GM12891 (cell line): Measurements from ENCODE around the gene CFAP77.

ENCODE experiments used
- DNase-seq: peaks from one replicate; pipeline ENCODE4 v3.0.0; 2011; ENCODE audit warnings: low spot score; ENCODE audit not compliant: insufficient read length
- FAIRE-seq: peaks from 2 replicates; lab custom pipeline; 2011; peaks lifted over from hg19 to GRCh38; lab: Jason Lieb, UNC
- PAX5 ChIP-seq: IDR thresholded peaks from 2 replicates; pipeline ENCODE4 v1.6.1; 2011; ENCODE audit warnings: low read length, moderate library complexity, mild to moderate bottlenecking; ENCODE audit not compliant: insufficient read depth, severe bottlenecking
- POLR2A ChIP-seq: IDR thresholded peaks from 2 replicates; pipeline ENCODE4 v1.6.1; 2011; ENCODE audit warnings: low read depth, low read length, control low read depth
- POLR2AphosphoS5 ChIP-seq: IDR thresholded peaks from 2 replicates; pipeline ENCODE4 v1.6.1; 2011; ENCODE audit warnings: low read depth, low read length, control low read depth
- POU2F2 ChIP-seq: IDR thresholded peaks from 2 replicates; pipeline ENCODE4 v1.6.1; 2011; ENCODE audit warnings: low read depth, mild to moderate bottlenecking, control low read depth, low read length, moderate library complexity
- SPI1 ChIP-seq: IDR thresholded peaks from 2 replicates; pipeline ENCODE4 v1.6.1; 2011; ENCODE audit warnings: low read depth, low read length, control low read depth
- TAF1 ChIP-seq: IDR thresholded peaks from 2 replicates; pipeline ENCODE4 v1.6.1; 2011; ENCODE audit warnings: low read depth, low read length, control low read depth

Gene CFAP77

DNA sequence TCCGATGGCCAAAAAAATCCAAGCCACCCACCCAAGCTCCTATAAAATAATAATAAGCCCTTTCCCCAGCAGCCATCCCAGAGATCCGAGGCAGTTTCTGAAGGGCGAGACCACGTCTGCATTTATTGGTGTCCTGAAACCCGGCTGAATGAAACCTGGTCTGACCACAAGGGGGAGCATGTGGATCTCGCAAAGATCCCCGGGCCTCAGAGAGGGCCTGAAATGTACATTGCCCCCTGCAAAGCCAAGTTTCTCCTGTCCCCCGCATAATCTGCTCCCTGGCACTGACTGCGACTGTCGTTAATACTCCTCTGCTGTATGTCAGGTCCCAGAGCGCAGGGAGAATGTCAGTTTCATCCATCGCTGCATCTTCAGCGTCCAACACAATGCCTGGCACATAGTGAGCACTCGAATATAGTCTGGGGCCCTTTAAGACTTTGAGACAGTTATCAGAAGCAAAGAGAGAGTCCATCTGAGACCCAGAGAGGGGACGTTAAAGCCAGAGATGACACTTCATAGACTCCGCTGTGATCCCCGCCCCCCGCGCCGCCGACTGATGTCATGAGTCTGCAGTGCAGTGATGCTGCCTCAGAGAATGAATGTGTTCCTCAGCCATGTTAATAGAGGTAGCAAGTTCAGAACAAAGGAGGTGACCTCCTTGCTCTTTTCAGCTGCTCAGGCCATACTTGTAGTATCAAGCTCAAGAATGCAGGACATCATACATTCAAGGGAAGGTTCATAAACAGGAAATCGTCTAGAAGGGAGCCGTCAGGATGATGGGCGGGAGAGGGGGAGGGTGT is 97.9 kb downstream of the CFAP77 start:
- FAIRE-seq (peak; percentile 82), DNase-seq (peak; percentile 91)

DNA sequence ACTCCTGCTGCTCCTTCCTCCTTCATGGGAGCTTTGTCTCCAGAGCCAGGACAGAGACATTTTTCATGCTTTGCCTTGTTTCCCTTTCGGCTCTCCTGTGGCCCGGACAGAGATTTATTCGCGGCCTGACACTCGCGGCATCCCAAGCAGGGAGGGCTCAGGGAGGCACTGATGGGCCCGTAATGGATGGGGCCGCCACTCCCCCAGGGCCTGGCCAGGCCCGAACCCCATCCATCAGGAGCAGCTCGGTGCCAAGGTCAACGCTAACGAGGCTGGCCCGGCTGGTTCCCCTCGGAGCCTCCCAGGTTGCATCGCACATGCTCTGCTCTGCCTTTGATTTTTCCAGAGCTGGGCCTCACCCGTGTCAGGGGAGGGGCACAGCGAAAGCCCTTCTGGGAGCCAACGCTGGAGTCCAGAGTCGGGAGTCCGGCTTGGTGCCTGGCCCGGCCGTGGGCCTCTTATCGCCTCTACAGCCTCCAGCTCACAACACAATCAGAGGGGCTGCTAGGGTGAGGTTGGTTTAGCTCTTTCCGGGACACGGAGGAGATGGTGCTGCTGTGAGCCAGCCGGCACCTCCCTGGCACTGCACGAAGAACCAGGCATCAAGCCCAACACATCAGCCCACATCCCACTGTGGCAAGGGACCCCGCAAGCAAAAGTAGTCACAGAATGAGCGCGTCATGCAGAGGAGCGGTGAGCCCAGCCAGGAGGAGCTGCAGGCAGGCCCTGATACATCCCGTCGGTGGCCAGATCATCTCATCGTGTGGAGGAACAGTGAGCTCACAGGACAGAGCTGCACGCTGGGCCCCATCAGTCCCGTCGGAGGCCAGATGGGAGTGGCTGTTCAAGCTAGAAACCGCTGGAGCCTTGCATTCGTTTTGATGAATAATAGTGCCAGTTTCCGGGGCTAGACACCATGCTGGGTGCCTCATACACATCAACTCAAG is 100.2 kb downstream of the CFAP77 start:
- no peak for DNase-seq
- FAIRE-seq = no peak
- no peak for TF ChIP-seq POLR2AphosphoS5
- TF ChIP-seq TAF1 = no peak
- TF ChIP-seq POU2F2 = no peak
- no peak for TF ChIP-seq PAX5
- no peak for TF ChIP-seq POLR2A
- TF ChIP-seq SPI1 = no peak

More for the DNA sequence above, 97.9 kb downstream of the CFAP77 start:
- no peak for TF ChIP-seq TAF1
- no peak for TF ChIP-seq POU2F2
- no peak for TF ChIP-seq PAX5
- no peak for TF ChIP-seq POLR2AphosphoS5
- TF ChIP-seq SPI1 = no peak
- no peak for TF ChIP-seq POLR2A

DNA sequence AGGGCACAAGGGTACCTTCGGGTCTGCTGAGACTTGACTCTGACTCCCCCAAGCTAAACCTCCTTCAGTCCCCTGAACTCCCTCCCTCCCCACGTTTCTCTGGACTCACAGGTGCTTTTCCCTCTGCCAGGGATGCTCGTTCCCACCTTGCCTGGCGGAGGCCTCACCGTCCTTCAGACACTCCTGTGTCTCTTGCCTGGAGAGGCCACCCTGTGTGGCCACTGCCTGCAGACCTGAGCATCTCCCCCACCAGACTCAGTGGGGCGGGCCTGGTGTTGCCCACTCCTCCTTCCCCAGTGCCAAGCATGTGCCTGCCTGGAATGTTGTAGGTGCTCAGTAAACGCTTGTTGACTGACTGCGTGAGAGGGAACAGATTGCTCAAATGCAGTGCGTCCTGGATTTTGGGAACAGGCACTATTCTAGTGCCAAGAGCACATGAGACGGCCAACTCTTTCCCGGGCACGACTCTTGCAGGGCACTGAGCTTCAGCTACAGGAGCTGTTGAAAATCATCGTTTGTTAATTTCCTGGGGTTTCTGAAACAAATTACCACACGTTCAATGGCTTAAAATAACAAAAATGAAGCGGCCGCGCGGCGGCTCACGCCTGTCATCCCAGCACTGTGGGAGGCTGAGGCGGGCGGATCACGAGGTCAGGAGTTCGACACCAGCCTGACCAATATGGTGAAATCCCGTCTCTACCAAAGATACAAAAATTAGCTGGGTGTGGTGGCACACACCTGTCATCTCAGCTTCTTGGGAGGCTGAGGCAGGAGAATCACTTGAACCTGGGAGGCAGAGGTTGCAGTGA is 101.4 kb downstream of the CFAP77 start:
- no peak for DNase-seq
- FAIRE-seq = no peak
- no peak for TF ChIP-seq POLR2AphosphoS5
- no peak for TF ChIP-seq PAX5
- no peak for TF ChIP-seq POLR2A
- TF ChIP-seq SPI1 = no peak

DNA sequence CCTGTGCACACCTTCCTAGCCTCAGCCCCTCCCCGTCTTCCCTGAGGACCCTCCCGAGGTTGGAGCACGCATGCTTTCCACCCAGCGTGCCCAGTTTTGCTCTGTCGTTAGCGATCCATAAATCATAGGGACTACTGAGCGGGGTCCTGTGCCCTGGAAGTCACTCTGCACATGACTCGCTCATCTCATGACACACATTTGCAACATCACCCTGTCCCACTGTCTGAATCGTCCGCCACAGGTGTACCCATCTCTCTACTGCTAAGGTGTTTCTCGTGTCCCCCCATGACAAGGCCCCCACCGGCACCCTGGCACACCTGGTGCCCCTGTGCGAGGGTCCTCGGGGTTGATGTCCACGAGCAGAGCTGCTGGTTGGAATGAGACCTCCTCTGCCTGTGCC is 103.4 kb downstream of the CFAP77 start:
- FAIRE-seq (no peak), DNase-seq (no peak)
- TF ChIP-seq POLR2A (no peak), PAX5 (no peak), POLR2AphosphoS5 (no peak), POU2F2 (no peak), TAF1 (no peak), SPI1 (no peak)

DNA sequence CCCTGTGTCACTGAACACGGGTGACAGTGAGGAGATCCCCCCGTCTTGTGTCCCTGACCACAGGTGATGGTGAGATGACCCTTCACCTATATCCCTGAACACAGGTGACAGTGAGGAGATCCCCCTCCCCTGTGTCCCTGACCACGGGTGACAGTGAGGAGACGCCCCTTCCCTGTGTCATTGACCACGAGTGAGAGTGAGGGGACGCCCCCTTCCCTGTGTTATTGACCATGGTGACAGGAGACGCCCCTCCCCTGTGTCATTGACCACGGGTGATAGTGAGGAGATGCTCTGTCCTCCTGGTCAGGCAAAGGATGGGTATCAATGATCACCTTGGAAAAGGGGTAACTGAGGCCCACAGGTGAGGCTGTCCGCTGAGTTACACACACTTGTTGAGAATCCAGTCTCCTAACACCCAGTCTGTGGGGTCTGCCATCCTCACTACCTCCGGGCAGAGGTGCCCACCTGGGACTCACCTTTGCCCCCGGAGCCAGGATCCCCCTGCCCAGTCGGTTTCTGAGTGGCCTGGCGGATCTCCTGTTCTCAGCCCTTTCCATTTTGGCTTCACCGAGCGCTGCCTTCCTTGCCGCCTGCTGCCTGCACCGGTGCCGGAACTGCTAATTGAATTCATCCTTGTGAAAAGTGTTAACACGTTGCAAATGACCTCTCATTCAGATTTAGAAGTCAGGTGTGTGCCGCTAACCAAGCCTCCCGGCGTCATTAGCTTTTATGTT is 104.2 kb downstream of the CFAP77 start:
- TF ChIP-seq POLR2A (no peak), TAF1 (no peak), SPI1 (no peak), POU2F2 (no peak), PAX5 (no peak), POLR2AphosphoS5 (no peak)
- DNase-seq (no peak), FAIRE-seq (no peak)

DNA sequence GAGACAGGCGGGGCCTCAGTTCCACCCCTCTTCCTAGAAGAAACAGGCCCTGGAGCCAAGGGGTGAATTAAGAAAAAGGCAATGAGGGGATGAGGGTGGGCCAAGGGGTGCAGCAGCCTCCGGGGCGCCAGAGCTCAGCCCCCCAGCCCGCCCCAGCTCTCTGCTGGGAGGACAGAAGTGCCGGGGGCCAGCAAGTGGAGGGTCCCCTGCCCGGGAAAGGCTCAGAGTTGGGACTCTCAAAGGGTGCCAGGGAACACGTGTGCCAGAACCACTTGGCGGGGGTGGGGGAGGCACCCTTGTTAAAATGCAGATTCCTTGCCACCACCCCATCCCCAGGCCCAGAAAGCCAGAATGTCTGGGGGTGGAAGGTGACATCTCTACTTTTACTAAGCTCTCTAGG is 104.8 kb downstream of the CFAP77 start:
- DNase-seq (no peak), FAIRE-seq (no peak)
- TF ChIP-seq POLR2A = no peak

DNA sequence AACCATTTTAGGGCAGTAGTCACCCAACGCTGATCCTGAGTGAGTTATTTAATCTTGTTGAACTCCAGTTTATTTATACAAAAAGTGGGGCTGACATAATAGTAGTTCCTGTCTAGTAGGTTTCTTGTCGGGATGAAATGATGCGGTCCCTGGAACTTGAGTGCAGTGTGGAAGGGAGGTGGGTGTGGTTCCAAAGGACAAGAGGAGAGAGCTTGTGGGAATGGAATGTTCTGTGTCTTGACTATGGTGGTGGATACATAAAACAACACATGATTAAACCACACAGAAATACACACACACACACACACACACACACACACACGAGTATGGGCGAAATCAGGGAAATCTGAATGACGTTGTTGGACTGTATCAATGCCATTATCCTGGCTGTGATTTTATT is 106.3 kb downstream of the CFAP77 start:
- DNase-seq (no peak), FAIRE-seq (no peak)
- no peak for TF ChIP-seq POU2F2
- TF ChIP-seq PAX5 = no peak

DNA sequence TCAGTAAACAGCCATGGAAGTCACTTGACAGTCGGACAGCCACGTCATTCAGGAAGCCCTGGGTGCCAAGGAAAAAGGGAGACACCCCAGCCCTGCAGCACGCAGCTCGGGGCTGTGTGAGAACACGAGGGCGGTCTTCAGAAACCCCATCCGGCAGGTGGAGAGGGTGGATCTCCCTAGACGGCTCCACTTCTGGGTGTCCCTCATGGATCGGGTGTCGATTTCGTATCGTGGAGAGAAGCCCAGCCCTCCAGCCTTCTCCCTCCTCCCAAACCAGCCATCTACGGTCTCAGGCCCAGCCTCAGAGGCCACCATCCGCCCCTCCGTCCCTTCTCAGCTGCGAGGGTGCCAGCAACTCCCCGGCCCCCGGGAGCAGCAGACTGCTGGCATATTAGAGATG is 106.9 kb downstream of the CFAP77 start:
- FAIRE-seq (no peak), DNase-seq (no peak)
- no peak for TF ChIP-seq TAF1
- TF ChIP-seq PAX5 = no peak
- TF ChIP-seq SPI1 = no peak
